KMS-11 (cell line): ENCODE measurements around the gene PLA2R1.

ENCODE experiments used
- H2AFZ ChIP-seq: fragments of 200-600 bp; sonication (generic); 2 replicates; pipeline ENCODE4 v1.6.1; 2016; ENCODE audit warnings: antibody characterized with exemption, mixed run types, low read depth
- H3K27ac ChIP-seq: fragments of 200-600 bp; sonication (generic); 2 replicates; pipeline ENCODE4 v1.6.1; 2016; ENCODE audit warnings: mild to moderate bottlenecking, mixed run types
- H3K27me3 ChIP-seq: fragments of 200-600 bp; sonication (generic); 2 replicates; pipeline ENCODE4 v1.6.1; 2017; ENCODE audit warnings: mild to moderate bottlenecking, low read depth, mixed run types, moderate library complexity; ENCODE audit not compliant: insufficient read depth
- H3K36me3 ChIP-seq: fragments of 200-600 bp; sonication (generic); 2 replicates; pipeline ENCODE4 v1.6.1; 2017; ENCODE audit warnings: mild to moderate bottlenecking, mixed run types; ENCODE audit not compliant: insufficient read depth
- H3K4me1 ChIP-seq: fragments of 200-600 bp; sonication (generic); 2 replicates; pipeline ENCODE4 v1.6.1; 2016; ENCODE audit warnings: mild to moderate bottlenecking, low read depth, mixed run types; ENCODE audit not compliant: poor library complexity, severe bottlenecking
- H3K4me2 ChIP-seq: fragments of 200-600 bp; sonication (generic); 2 replicates; pipeline ENCODE4 v1.7.0; 2016; ENCODE audit warnings: mild to moderate bottlenecking, mixed run types
- H3K4me3 ChIP-seq: fragments of 200-600 bp; sonication (generic); IDR thresholded peaks from 2 replicates; pipeline ENCODE4 v1.6.1; 2017; ENCODE audit warnings: low read depth, low read length, mixed read lengths; ENCODE audit not compliant: insufficient read depth
- H3K79me2 ChIP-seq: fragments of 200-600 bp; sonication (generic); 2 replicates; pipeline ENCODE4 v1.6.1; 2016; ENCODE audit warnings: low read depth, mixed run types; ENCODE audit not compliant: insufficient read depth
- H3K9ac ChIP-seq: fragments of 200-600 bp; sonication (generic); 2 replicates; pipeline ENCODE4 v1.6.1; 2016; ENCODE audit warnings: mild to moderate bottlenecking, mixed run types
- H4K20me1 ChIP-seq: fragments of 200-600 bp; sonication (generic); 2 replicates; pipeline ENCODE4 v1.6.1; 2016; ENCODE audit warnings: mild to moderate bottlenecking, mixed run types; ENCODE audit not compliant: insufficient read depth
- CTCF ChIP-seq: fragments of 200-600 bp; sonication (generic); conservative IDR thresholded peaks from 2 replicates; pipeline ENCODE4 v1.6.1; 2017; ENCODE audit warnings: low read depth, mild to moderate bottlenecking, antibody characterized with exemption, low read length, moderate library complexity, mixed read lengths

PLA2R1 gene

GRCh38 chr2:160062292-160063005 lies at the start of gene PLA2R1:
Gene PLA2R1, minus strand, starts transcription at chr2:160062615. Its CDS starts 212 bp downstream, at chr2:160062403.
- Histone ChIP-seq H2AFZ (no peak within 1 kb of the TSS), H4K20me1 (no peaks in the 10 kb centered on the region), H3K4me1 (no peaks in the 10 kb centered on the region), H3K36me3 (no peaks in the 10 kb centered on the region), H3K4me3 (no peak within 1 kb of the TSS), H3K27ac (no peak within 1 kb of the TSS), H3K4me2 (no peak within 1 kb of the TSS), H3K79me2 (no peaks in the 10 kb centered on the region), H3K27me3 (no peaks in the 10 kb centered on the region), H3K9ac (no peak within 1 kb of the TSS)
- no peak for TF ChIP-seq CTCF

- no peak overlapping the region for H2AFZ ChIP-seq
- no peaks in the 10 kb centered on the region for H3K27me3 ChIP-seq
- TF ChIP-seq CTCF = no peak
- no peaks in the 10 kb centered on the region for H4K20me1 ChIP-seq
- H3K27ac ChIP-seq = no peak overlapping the region
- no peak overlapping the region for H3K9ac ChIP-seq
- H3K4me2 ChIP-seq = no peak overlapping the region
- H3K4me3 ChIP-seq = no peak overlapping the region
- no peaks in the 10 kb centered on the region for H3K79me2 ChIP-seq
- H3K4me1 ChIP-seq = no peaks in the 10 kb centered on the region
- no peaks in the 10 kb centered on the region for H3K36me3 ChIP-seq
These were observed 48.3 kb upstream of the PLA2R1 start for GRCh38 chr2:160110674-160111239.

GRCh38 chr2:160109939-160110673 lies 47.7 kb upstream of the PLA2R1 start:
- Histone ChIP-seq H3K79me2 (no peaks in the 10 kb centered on the region), H4K20me1 (no peaks in the 10 kb centered on the region), H3K4me3 (no peak overlapping the region), H3K4me1 (no peaks in the 10 kb centered on the region), H3K27ac (no peak overlapping the region), H2AFZ (no peak overlapping the region), H3K9ac (no peak overlapping the region), H3K27me3 (no peaks in the 10 kb centered on the region), H3K36me3 (no peaks in the 10 kb centered on the region), H3K4me2 (no peak overlapping the region)
- TF ChIP-seq CTCF = peak; percentile 86

- Histone ChIP-seq H4K20me1 (no peaks in the 10 kb centered on the region), H3K9ac (no peak overlapping the region), H3K27ac (no peak overlapping the region), H3K4me1 (no peaks in the 10 kb centered on the region), H3K4me3 (no peak overlapping the region), H3K36me3 (no peaks in the 10 kb centered on the region), H3K79me2 (no peaks in the 10 kb centered on the region), H2AFZ (no peak overlapping the region), H3K27me3 (no peaks in the 10 kb centered on the region), H3K4me2 (no peak overlapping the region)
- TF ChIP-seq CTCF = no peak
These were observed 46.8 kb upstream of the PLA2R1 start for GRCh38 chr2:160109243-160109642.
